ENCODE results near the gene FTHL17. TPM values are rescaled to one million over a fixed set of nuclear protein-coding genes. Genes with fewer than 3 reads are reported as not detected.

FTHL17 gene
- not detected in 2 replicates for total RNA-seq

DNA sequence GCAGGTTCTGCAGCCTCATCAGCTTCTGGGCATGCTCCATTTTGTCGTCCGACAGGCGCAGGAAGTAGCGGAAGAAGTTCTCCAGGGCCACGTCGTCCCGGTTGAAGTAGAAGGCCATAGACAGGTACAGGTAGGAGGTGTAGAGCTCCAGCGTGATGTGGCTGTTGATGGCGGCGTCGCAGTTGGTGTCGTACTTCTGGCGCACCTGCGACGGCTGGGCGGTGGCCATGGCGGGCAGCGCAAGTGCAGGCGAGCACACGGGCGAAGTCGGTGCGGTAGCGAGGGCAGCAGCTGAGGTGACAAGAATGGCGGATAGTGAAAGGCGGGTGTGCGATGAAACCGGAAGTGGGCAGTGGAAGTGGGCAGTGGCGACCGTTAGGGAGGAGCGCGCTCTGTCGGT is at the start of gene FTHL17:
Gene FTHL17 (minus strand): TSS at position 317 of the 400 bp plus-strand sequence. CDS start 88 bp downstream, at position 229.

Other genes with a start within 250 kb of the FTHL17 start
- 5.2 and 9.9 TPM in 2 replicates for gene TAB3, start 182.8 kb downstream of the FTHL17 start, total RNA-seq

Data from regular cardiac myocyte (primary cell).